SJSA1 (cell line): ENCODE measurements around the gene TRABD2B. TPM values are rescaled to one million over a fixed set of nuclear protein-coding genes. Genes with fewer than 3 reads are reported as not detected.

Experiments used
- DNase-seq, 2 experiments: peaks; one replicate each; pipeline ENCODE4 v3.0.0-alpha.2; 2015 to 2020; ENCODE audit warnings: low spot score in 2 of 2, low read depth in 1 of 2
- H3K27ac ChIP-seq: fragments of 250-450 bp; sonication (Bioruptor Pico); 2 replicates; pipeline ENCODE4 v1.5.1; 2020; ENCODE audit warnings: mild to moderate bottlenecking, moderate library complexity
- H3K27me3 ChIP-seq: fragments of 250-450 bp; sonication (Bioruptor Pico); replicated peaks from 2 replicates; pipeline ENCODE4 v1.5.1; 2020; ENCODE audit warnings: mild to moderate bottlenecking, moderate library complexity
- H3K36me3 ChIP-seq: fragments of 250-450 bp; sonication (Bioruptor Pico); 2 replicates; pipeline ENCODE4 v1.5.1; 2020; ENCODE audit warnings: mild to moderate bottlenecking
- H3K4me1 ChIP-seq: fragments of 250-450 bp; sonication (Bioruptor Pico); replicated peaks from 2 replicates; pipeline ENCODE4 v1.6.1; 2021; ENCODE audit warnings: mild to moderate bottlenecking
- H3K4me3 ChIP-seq: fragments of 250-450 bp; sonication (Bioruptor Pico); 2 replicates; pipeline ENCODE4 v1.5.1; 2020; ENCODE audit warnings: mild to moderate bottlenecking
- H3K9me3 ChIP-seq: fragments of 250-450 bp; sonication (Bioruptor Pico); replicated peaks from 2 replicates; pipeline ENCODE4 v1.5.1; 2020; ENCODE audit warnings: mild to moderate bottlenecking
- total RNA-seq: library from RNA; depleted of rRNA; stranded (reverse); fragments of >200 nt; shearing (Covaris generic); gene quantifications from 2 replicates; pipeline ENCODE4 v1.2.3, GENCODE V29; 2014

TRABD2B gene
- total RNA-seq, 1 experiment from 2014 or later, result 0.16 TPM

GRCh38 chr1:47870946-47871676 is 126.1 kb downstream of the TRABD2B start:
- no peak overlapping the region for H3K4me3 ChIP-seq
- no peaks in the 10 kb centered on the region for H3K36me3 ChIP-seq
- no peak overlapping the region for H3K27ac ChIP-seq
- DNase-seq, result no peak
- 0 out of 2 replicates have a peak, but pooled peaks cover 4% of the 10 kb centered on the region for H3K9me3 ChIP-seq
- H3K4me1 ChIP-seq, result peaks cover 33% of the 10 kb centered on the region
- no peaks in the 10 kb centered on the region for H3K27me3 ChIP-seq

DNA sequence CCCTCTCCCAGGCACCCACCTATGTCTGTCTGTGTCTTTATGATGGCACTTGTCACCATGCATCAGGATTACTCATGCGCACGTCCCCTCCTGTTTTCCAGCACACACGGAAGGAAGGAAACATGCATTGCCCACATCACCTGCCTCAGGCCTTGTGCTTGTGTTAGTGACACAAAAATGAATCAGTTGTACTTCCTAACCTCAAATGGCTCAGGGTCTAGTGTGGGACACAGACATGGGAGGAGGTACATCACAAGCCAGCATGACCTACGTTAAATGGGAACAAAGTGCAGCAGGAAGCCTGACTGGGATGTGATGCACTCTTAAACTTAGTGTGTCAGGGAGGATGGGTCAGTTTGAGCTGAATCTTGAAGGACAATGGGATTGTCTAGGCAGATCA is 126.7 kb downstream of the TRABD2B start:
- H3K27me3 ChIP-seq, result no peaks in the 10 kb centered on the region
- H3K4me3 ChIP-seq, result no peak overlapping the region
- H3K9me3 ChIP-seq, result 0 out of 2 replicates have a peak, but pooled peaks cover 4% of the 10 kb centered on the region
- H3K36me3 ChIP-seq, result no peaks in the 10 kb centered on the region
- DNase-seq, result no peak
- H3K27ac ChIP-seq, result no peak overlapping the region
- peaks cover 28% of the 10 kb centered on the region for H3K4me1 ChIP-seq

GRCh38 chr1:47868348-47868676 is 128.9 kb downstream of the TRABD2B start:
- no peak for DNase-seq
- H3K27me3 ChIP-seq, result no peaks in the 10 kb centered on the region
- 0 out of 2 replicates have a peak, but pooled peaks cover 4% of the 10 kb centered on the region for H3K9me3 ChIP-seq
- no peak overlapping the region for H3K4me3 ChIP-seq
- H3K4me1 ChIP-seq, result peaks cover 28% of the 10 kb centered on the region
- no peak overlapping the region for H3K27ac ChIP-seq
- no peaks in the 10 kb centered on the region for H3K36me3 ChIP-seq

DNA sequence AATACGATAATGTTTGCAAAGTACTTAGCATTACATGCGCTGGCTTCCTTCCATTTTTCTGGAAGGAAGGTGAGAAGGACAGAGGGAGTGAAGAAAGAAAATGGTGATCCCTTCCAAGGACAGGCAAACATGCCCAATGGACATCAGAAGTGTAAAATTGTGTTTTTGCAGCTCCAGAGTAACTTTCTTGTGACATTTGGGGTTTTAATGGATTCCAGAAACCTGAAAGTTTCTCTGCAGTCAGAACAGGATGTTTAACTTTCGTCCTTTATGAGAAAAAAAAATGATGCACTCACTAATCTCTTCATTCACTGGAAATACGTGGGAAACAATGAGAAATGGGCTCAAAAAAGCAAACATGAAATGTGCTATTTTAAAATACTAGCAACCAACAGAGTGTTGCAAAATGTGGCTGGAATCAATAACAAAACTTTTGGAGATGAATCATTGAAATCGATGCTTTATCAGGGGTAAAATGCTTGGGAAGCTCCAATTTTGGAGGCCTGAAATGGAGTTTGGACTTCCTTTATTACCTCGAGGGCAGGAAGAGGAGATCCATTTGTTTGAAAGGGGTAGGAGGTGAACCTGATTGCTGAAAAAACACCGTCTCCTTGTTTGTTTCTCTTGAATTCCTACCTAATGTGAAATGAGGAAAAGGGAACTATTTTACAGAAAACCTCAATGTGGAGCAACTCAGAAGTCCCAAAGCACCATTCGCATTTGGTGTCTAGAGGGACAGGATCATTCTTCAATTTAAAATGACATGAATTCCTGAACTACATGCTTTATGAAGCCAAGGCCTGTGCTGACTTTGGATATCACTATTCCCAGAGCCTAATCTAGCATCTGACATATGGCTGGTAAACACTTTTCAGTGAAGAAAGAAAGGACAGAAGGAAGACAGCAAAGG is 129.5 kb downstream of the TRABD2B start:
- no peak overlapping the region for H3K4me3 ChIP-seq
- H3K27ac ChIP-seq, result no peak overlapping the region
- 0 out of 2 replicates have a peak, but pooled peaks cover 4% of the 10 kb centered on the region for H3K9me3 ChIP-seq
- no peak for DNase-seq
- no peaks in the 10 kb centered on the region for H3K27me3 ChIP-seq
- H3K36me3 ChIP-seq, result no peaks in the 10 kb centered on the region
- peaks cover 28% of the 10 kb centered on the region for H3K4me1 ChIP-seq

DNA sequence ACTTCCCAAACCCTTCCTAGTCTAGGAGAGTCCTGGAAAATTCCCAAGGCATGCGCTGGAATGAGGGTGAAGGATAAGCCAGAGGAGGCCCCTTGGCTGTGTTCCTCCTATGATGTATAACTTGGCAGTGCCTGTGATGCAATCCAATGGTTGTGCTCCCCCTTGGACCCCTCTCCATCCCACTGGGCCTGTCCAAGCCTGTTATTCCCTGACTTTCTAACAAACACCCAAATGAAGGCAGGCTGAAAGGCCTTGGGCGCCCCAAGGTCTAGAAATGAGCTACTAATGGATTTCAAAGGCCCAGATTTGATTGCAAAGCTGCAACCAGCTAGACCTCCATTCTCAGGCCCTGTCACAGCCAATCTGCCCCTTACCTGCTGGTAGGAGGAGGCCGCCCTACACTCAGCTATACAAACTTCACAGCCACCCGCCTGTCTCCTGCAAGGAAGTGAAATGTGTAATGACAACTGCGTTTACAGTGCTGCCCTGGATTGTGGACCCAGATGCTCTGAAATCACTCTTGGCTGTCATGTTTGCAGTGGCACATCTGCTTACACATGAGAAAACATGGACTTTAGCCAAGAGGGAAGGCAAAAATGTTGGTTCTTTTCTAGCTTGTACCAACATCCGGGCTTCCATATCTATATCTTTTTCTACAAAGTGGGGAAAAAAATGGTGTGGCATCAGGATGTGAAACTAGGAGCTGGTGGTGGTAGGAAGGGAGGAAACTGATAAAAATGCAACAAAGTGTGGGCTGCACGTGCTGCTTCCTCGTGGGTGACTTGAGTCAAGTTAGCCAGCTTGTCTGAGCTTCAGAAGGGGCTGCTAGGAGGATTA is 130.4 kb downstream of the TRABD2B start:
- DNase-seq, result no peak
- Histone ChIP-seq H3K27me3 (no peaks in the 10 kb centered on the region), H3K36me3 (no peaks in the 10 kb centered on the region), H3K4me3 (no peak overlapping the region), H3K9me3 (0 out of 2 replicates have a peak, but pooled peaks cover 4% of the 10 kb centered on the region), H3K27ac (no peak overlapping the region), H3K4me1 (peaks cover 19% of the 10 kb centered on the region)

DNA sequence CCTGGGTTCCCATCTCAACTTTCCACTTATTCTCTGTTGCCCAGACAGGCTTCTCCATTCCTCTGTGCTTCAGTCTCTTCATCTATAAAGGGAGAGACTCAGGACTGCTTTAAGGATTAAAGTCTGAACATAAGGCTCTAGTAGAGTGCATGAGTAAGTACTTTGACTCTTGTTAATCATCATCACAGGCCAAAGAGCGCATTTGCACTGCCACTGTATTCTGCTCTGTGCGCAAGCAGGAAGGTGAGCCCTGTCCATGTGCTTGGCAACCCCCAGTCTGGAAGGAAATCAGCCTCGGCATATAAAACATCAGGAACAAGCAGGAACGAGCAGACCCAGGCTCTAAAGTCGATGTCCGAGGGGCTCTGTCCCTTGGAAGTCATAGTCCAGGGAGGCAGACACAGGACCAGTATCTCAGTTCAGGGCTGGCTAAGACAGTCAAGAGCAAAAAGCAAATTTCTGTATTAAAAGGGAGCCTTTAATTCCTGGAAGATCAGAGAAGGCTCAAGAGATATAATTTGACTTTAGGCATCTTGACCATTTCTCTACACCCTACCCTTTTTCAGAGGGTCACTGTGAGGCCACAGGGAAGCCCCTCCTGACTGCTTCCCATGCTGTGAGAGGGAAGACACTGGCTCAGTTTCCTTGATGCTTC is 131.2 kb downstream of the TRABD2B start:
- H3K4me1 ChIP-seq, result peaks cover 11% of the 10 kb centered on the region
- no peaks in the 10 kb centered on the region for H3K36me3 ChIP-seq

DNA sequence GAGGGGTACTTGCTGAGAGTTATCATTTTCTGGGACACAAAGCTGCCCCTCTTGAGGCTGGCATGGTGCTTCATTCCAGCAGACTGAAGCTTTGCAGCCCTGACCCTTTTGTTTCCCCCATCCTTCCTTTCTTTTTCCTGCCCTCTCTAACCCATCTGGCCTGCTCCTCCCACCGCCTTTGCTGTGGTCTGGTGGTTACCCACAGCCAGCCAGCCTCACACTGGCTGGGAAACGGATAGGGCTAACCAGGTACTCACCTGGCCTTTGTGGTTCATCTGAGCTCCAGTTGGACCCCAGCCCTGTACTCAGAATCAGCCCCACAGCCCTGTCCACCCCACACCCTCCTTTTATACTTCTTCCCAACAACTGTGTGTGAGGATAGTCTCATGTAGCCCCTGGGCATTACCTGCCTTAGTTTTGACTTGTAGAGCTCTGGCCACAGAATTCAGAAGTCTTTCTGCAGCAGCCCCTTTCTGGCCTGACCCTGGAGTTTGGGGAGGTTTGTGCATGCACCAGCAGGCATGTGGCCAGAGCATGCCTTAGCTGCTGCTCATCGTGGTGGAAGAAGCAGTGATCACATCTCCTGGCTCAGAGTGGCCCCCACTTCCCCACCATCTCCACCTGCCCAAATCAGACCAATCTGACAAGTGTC is 138.0 kb downstream of the TRABD2B start:
- no peaks in the 10 kb centered on the region for H3K4me1 ChIP-seq
- no peak for DNase-seq

More for the DNA sequence above, 131.2 kb downstream of the TRABD2B start:
- no peaks in the 10 kb centered on the region for H3K27me3 ChIP-seq
- no peak overlapping the region for H3K4me3 ChIP-seq
- 0 out of 2 replicates have a peak, but pooled peaks cover 4% of the 10 kb centered on the region for H3K9me3 ChIP-seq
- DNase-seq, result no peak
- H3K27ac ChIP-seq, result no peak overlapping the region

DNA sequence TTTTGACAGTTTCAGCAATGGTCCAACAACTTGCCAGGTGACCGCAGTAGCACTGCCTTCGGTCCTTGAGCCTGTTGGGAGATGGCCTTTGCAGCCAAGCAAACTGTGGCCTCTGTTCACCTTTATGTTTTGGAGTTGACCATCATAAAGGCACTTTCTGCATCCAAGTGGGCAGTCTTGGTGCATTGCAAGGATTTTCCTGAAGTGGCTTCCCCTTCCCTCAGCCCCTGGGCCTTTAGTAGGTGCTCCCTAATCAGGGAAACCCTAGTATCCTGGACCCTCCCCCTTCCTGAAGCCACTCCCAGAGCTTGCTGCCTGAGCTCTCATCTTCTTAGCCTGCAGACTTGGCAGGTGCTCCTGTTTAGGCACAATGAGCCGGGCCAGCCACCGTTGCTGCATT is 140.2 kb downstream of the TRABD2B start:
- Histone ChIP-seq H3K27me3 (no peaks in the 10 kb centered on the region), H3K4me3 (no peak overlapping the region), H3K4me1 (no peaks in the 10 kb centered on the region), H3K36me3 (no peaks in the 10 kb centered on the region), H3K27ac (no peak overlapping the region), H3K9me3 (no peaks in the 10 kb centered on the region)
- DNase-seq, result no peak

More for the DNA sequence above, 138.0 kb downstream of the TRABD2B start:
- Histone ChIP-seq H3K4me3 (no peak overlapping the region), H3K27me3 (no peaks in the 10 kb centered on the region), H3K36me3 (no peaks in the 10 kb centered on the region), H3K27ac (no peak overlapping the region), H3K9me3 (no peaks in the 10 kb centered on the region)

DNA sequence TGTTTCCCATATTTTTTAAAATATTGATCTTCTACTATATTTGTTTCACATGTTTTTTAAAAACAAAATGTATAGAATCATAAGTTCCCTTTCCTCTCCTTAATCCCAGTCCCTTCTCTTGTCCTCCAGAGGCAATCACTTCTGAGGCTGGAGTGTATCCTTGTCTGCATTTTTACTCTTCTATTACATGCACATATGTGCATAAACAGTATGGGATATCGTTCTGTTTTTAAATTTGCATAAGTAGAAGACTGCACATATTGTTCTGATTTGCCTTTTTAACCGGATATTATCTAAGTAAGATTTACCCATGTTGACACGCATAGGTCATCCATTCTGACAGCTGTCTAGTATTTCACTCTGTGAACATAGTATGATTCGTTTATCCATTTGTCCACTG is 142.0 kb downstream of the TRABD2B start:
- H3K27ac ChIP-seq, result no peak overlapping the region
- no peaks in the 10 kb centered on the region for H3K4me1 ChIP-seq
- no peak overlapping the region for H3K4me3 ChIP-seq
- H3K36me3 ChIP-seq, result no peaks in the 10 kb centered on the region
- no peaks in the 10 kb centered on the region for H3K9me3 ChIP-seq
- no peaks in the 10 kb centered on the region for H3K27me3 ChIP-seq
- no peak for DNase-seq

GRCh38 chr1:47854552-47855144 is 142.5 kb downstream of the TRABD2B start:
- no peak for DNase-seq

GRCh38 chr1:47853852-47854251 is 143.3 kb downstream of the TRABD2B start:
- no peak overlapping the region for H3K27ac ChIP-seq
- no peaks in the 10 kb centered on the region for H3K27me3 ChIP-seq
- H3K4me1 ChIP-seq, result peaks cover 10% of the 10 kb centered on the region
- no peak for DNase-seq
- H3K4me3 ChIP-seq, result no peak overlapping the region
- H3K36me3 ChIP-seq, result no peaks in the 10 kb centered on the region
- no peaks in the 10 kb centered on the region for H3K9me3 ChIP-seq

More at GRCh38 chr1:47854552-47855144, 142.5 kb downstream of the TRABD2B start:
- Histone ChIP-seq H3K9me3 (no peaks in the 10 kb centered on the region), H3K4me1 (peaks cover 2% of the 10 kb centered on the region), H3K27ac (no peak overlapping the region), H3K4me3 (no peak overlapping the region), H3K27me3 (no peaks in the 10 kb centered on the region), H3K36me3 (no peaks in the 10 kb centered on the region)

GRCh38 chr1:47853059-47853458 is 144.1 kb downstream of the TRABD2B start:
- Histone ChIP-seq H3K9me3 (no peaks in the 10 kb centered on the region), H3K36me3 (no peaks in the 10 kb centered on the region), H3K27me3 (no peaks in the 10 kb centered on the region), H3K4me3 (no peak overlapping the region), H3K4me1 (peaks cover 11% of the 10 kb centered on the region), H3K27ac (no peak overlapping the region)
- no peak for DNase-seq
